ENCODE results near the gene PDLIM3.

The PDLIM3 gene

DNA sequence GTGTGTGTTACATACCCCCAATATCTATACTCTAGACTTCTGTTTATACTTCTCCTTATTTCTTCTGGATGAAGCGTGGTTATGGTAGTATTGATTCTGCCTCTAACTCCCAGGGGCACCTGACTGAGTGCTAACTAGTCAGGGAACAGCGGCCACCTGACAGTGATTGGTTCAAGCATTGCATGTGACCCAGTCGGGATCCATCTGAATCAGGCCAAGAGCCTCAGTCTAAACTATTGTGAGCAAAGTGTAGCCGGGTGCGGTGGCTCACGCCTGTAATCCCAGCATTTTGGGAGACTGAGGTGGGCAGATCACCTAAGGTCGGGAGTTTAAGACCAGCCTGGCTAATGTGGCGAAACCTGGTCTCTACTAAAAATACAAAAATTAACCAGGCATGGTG lies 73.7 kb downstream of the PDLIM3 start:
- H3K36me3 ChIP-seq (replicated peaks in 1 of 2; ENCODE audit: control insufficient read depth in 2 of 2, insufficient read depth in 2 of 2, low read length in 2 of 2), result no peaks in the 10 kb centered on the region
- peaks cover 2 to 5% of the 10 kb centered on the region in 2 donors for H3K4me1 ChIP-seq (ENCODE audit: control insufficient read depth in 2 of 2, insufficient read depth in 1 of 2, low read depth in 1 of 2, low read length in 2 of 2)
- H3K23ac ChIP-seq (ENCODE audit: low read depth, low read length, poor library complexity), result no peak overlapping the region
- H2AFZ ChIP-seq (ENCODE audit: low read length), result no peak overlapping the region
- no peak overlapping the region for H3K4me3 ChIP-seq (ENCODE audit: low read length in 2 of 2)
- H3K9me3 ChIP-seq (replicated peaks in 1 of 2; ENCODE audit: control insufficient read depth in 2 of 2, insufficient read depth in 1 of 2, low read depth in 1 of 2, low read length in 2 of 2), result no peaks in the 10 kb centered on the region
- no peak overlapping the region for H2BK5ac ChIP-seq (ENCODE audit: low read length)
- H3K9ac ChIP-seq (ENCODE audit: low read depth, low read length, poor library complexity), result no peak overlapping the region
- WGBS, 2 donors (ENCODE audit: extremely low coverage in 2 of 2, insufficient read length in 2 of 2, insufficient replicate concordance in 1 of 2), result no CpG with 5 or more reads among the region's 8 CpGs
- no peak overlapping the region for H3K18ac ChIP-seq (ENCODE audit: low read length)
- H2BK12ac ChIP-seq (ENCODE audit: low read length), result no peak overlapping the region
- no peak for DNase-seq (ENCODE audit: low spot score)
- H2BK15ac ChIP-seq (ENCODE audit: low read length), result no peak overlapping the region
- H3K79me1 ChIP-seq (ENCODE audit: low read depth, low read length), result no peaks in the 10 kb centered on the region
- H4K8ac ChIP-seq (ENCODE audit: low read depth, low read length), result no peak overlapping the region
- peaks cover 0 to 31% (median 0%) of the 10 kb centered on the region in 3 experiments for H3K27me3 ChIP-seq (ENCODE audit: control insufficient read depth in 3 of 3, insufficient read depth in 3 of 3, low read depth in 1 of 3, low read length in 3 of 3)
- no peak overlapping the region for H3K14ac ChIP-seq (ENCODE audit: low read length)
- H3K4me2 ChIP-seq (ENCODE audit: insufficient read depth, low read length, poor library complexity, severe bottlenecking), result no peak overlapping the region
- no peak overlapping the region for H2BK120ac ChIP-seq (ENCODE audit: low read depth, low read length)
- H2AK5ac ChIP-seq (ENCODE audit: low read depth, low read length), result no peak overlapping the region
- H3K4ac ChIP-seq (ENCODE audit: low read length), result no peak overlapping the region
- no peak overlapping the region for H4K91ac ChIP-seq (ENCODE audit: low read depth, low read length, poor library complexity)
- H3K27ac ChIP-seq (replicated peaks; ENCODE audit: low read length), result no peak overlapping the region

DNA sequence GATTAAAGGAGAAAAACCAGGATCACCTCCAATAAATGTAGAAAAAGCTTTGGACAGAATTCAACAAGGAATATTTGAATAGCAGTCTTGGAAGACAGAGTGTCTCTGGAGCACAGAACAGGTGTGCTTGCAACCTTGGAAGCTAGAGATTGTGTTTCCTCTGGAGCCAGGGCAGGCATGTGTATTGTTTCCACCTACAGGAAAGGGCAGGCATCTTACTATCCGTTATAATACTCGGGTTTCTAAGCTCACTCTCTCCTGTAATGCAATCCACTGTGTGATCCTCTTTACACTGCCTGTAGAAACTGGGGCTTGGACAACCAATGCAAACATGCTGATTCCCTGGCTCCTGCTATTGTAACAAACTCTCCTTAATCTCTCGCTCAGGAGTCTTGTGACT lies 78.2 kb downstream of the PDLIM3 start:
- peaks cover 2 to 4% of the 10 kb centered on the region in 2 donors for H3K4me1 ChIP-seq (ENCODE audit: control insufficient read depth in 2 of 2, insufficient read depth in 1 of 2, low read depth in 1 of 2, low read length in 2 of 2)
- H2AK5ac ChIP-seq (ENCODE audit: low read depth, low read length), result no peak overlapping the region
- no peak overlapping the region for H2BK120ac ChIP-seq (ENCODE audit: low read depth, low read length)
- H3K4me2 ChIP-seq (ENCODE audit: insufficient read depth, low read length, poor library complexity, severe bottlenecking), result no peak overlapping the region
- H2BK15ac ChIP-seq (ENCODE audit: low read length), result no peak overlapping the region
- no peak overlapping the region for H3K14ac ChIP-seq (ENCODE audit: low read length)
- H3K9me3 ChIP-seq (replicated peaks in 1 of 2; ENCODE audit: control insufficient read depth in 2 of 2, insufficient read depth in 1 of 2, low read depth in 1 of 2, low read length in 2 of 2), result no peaks in the 10 kb centered on the region
- no peak overlapping the region for H4K91ac ChIP-seq (ENCODE audit: low read depth, low read length, poor library complexity)
- no peak overlapping the region for H4K8ac ChIP-seq (ENCODE audit: low read depth, low read length)
- peaks cover 0 to 9% (median 0%) of the 10 kb centered on the region in 3 experiments for H3K27me3 ChIP-seq (ENCODE audit: control insufficient read depth in 3 of 3, insufficient read depth in 3 of 3, low read depth in 1 of 3, low read length in 3 of 3)
- no peak overlapping the region for H2BK5ac ChIP-seq (ENCODE audit: low read length)
- H3K9ac ChIP-seq (ENCODE audit: low read depth, low read length, poor library complexity), result no peak overlapping the region
- no peak overlapping the region for H2BK12ac ChIP-seq (ENCODE audit: low read length)
- no peak overlapping the region for H3K4me3 ChIP-seq (ENCODE audit: low read length in 2 of 2)
- H3K36me3 ChIP-seq (replicated peaks in 1 of 2; ENCODE audit: control insufficient read depth in 2 of 2, insufficient read depth in 2 of 2, low read length in 2 of 2), result no peaks in the 10 kb centered on the region
- no peak for DNase-seq (ENCODE audit: low spot score)
- no peak overlapping the region for H3K23ac ChIP-seq (ENCODE audit: low read depth, low read length, poor library complexity)
- H3K79me1 ChIP-seq (ENCODE audit: low read depth, low read length), result no peaks in the 10 kb centered on the region
- no peak overlapping the region for H3K27ac ChIP-seq (replicated peaks; ENCODE audit: low read length)
- no peak overlapping the region for H3K18ac ChIP-seq (ENCODE audit: low read length)
- no CpG with 5 or more reads among the region's 3 CpGs for WGBS, 2 donors (ENCODE audit: extremely low coverage in 2 of 2, insufficient read length in 2 of 2, insufficient replicate concordance in 1 of 2)
- no peak overlapping the region for H2AFZ ChIP-seq (ENCODE audit: low read length)
- no peak overlapping the region for H3K4ac ChIP-seq (ENCODE audit: low read length)

DNA sequence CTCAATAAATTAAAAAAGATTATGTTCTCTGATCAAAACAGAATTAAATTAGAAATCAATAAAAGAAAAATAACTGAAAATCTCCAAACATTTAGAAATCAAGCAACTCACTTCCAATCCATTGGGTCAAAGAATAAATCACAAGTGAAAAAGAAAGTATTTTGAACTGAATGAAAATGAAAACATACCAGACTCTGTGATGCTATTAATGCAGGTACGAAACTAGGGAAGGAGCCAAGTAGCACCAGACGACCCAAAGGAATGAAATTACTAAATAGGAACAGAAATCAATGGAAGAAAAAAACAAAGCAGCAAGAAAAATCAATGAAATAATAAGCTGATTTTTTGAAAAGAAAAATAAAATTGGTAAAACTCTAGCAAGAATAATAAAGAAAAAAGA lies 79.2 kb downstream of the PDLIM3 start:
- no CpG with 5 or more reads among the region's 2 CpGs for WGBS, 2 donors (ENCODE audit: extremely low coverage in 2 of 2, insufficient read length in 2 of 2, insufficient replicate concordance in 1 of 2)
- Histone ChIP-seq H3K23ac (ENCODE audit: low read depth, low read length, poor library complexity) (no peak overlapping the region), H2AFZ (ENCODE audit: low read length) (no peak overlapping the region), H2BK12ac (ENCODE audit: low read length) (no peak overlapping the region), H3K14ac (ENCODE audit: low read length) (no peak overlapping the region), H3K4me3 (ENCODE audit: low read length in 2 of 2) (no peak overlapping the region), H3K27ac (replicated peaks; ENCODE audit: low read length) (no peak overlapping the region), H3K18ac (ENCODE audit: low read length) (no peak overlapping the region), H3K9me3 (replicated peaks in 1 of 2; ENCODE audit: control insufficient read depth in 2 of 2, insufficient read depth in 1 of 2, low read depth in 1 of 2, low read length in 2 of 2) (no peaks in the 10 kb centered on the region), H2BK5ac (ENCODE audit: low read length) (no peak overlapping the region), H3K4ac (ENCODE audit: low read length) (no peak overlapping the region), H3K36me3 (replicated peaks in 1 of 2; ENCODE audit: control insufficient read depth in 2 of 2, insufficient read depth in 2 of 2, low read length in 2 of 2) (no peaks in the 10 kb centered on the region), H3K4me1 (ENCODE audit: control insufficient read depth in 2 of 2, insufficient read depth in 1 of 2, low read depth in 1 of 2, low read length in 2 of 2) (peaks cover 2 to 4% of the 10 kb centered on the region in 2 donors), H2BK15ac (ENCODE audit: low read length) (no peak overlapping the region), H3K27me3 (ENCODE audit: control insufficient read depth in 3 of 3, insufficient read depth in 3 of 3, low read depth in 1 of 3, low read length in 3 of 3) (peaks cover 0 to 7% (median 0%) of the 10 kb centered on the region in 3 experiments), H4K91ac (ENCODE audit: low read depth, low read length, poor library complexity) (no peak overlapping the region), H3K9ac (ENCODE audit: low read depth, low read length, poor library complexity) (no peak overlapping the region), H4K8ac (ENCODE audit: low read depth, low read length) (no peak overlapping the region), H2BK120ac (ENCODE audit: low read depth, low read length) (no peak overlapping the region), H2AK5ac (ENCODE audit: low read depth, low read length) (no peak overlapping the region), H3K79me1 (ENCODE audit: low read depth, low read length) (no peaks in the 10 kb centered on the region), H3K4me2 (ENCODE audit: insufficient read depth, low read length, poor library complexity, severe bottlenecking) (no peak overlapping the region)
- DNase-seq (ENCODE audit: low spot score), result no peak
